Cardiac fibroblast (primary cell): ENCODE results near the gene CXCL11.
"Not testable (repeated sequence)": the region's sequence is repeated elsewhere in the genome, so short reads cannot be mapped to it uniquely, and the experiment has no call there.

Experiments
- DNase-seq, 2 donors: peaks; one replicate each; pipeline versions ENCODE4 v3.0.0 to v3.0.0-alpha.2; 2010; ENCODE audit warnings: low read depth in 2 of 2
- H3K4me3 ChIP-seq, 2 donors: replicated peaks in 1 of 2; 1 replicate in 1 of 2; 2 replicates in 1 of 2; pipeline ENCODE4 v1.5.1; 2011; ENCODE audit warnings: low read depth in 2 of 2, low read length in 2 of 2, mild to moderate bottlenecking in 2 of 2, moderate library complexity in 1 of 2
- TF ChIP-seq, protein P1 (sequence below): IDR thresholded peaks from one replicate; pipeline ENCODE4 v1.5.1; 2011; ENCODE audit warnings: low read depth, mild to moderate bottlenecking, low read length, inconsistent platforms

Gene CXCL11

DNA sequence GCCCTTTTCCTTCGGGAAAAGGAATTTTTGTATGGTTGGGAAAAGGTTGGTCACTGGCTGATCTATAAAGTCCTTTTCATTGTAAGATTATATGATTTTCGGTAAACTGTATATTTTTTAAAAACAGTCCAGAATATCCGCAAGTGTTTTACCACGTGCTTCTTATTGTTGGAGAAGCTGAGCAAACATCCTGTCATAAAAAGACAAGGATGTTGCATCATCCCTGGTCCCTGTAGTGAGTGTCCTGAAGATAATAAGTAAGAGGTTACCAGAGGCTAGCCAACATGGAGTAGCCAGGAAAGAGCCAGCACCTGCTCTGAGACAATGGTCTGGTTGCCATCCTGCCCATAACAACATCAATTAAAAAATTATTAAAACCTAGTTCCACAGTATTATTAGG is 33.7 kb downstream of the CXCL11 start:
- H3K4me3 ChIP-seq: no peak overlapping the region
- TF ChIP-seq, protein P1, sequence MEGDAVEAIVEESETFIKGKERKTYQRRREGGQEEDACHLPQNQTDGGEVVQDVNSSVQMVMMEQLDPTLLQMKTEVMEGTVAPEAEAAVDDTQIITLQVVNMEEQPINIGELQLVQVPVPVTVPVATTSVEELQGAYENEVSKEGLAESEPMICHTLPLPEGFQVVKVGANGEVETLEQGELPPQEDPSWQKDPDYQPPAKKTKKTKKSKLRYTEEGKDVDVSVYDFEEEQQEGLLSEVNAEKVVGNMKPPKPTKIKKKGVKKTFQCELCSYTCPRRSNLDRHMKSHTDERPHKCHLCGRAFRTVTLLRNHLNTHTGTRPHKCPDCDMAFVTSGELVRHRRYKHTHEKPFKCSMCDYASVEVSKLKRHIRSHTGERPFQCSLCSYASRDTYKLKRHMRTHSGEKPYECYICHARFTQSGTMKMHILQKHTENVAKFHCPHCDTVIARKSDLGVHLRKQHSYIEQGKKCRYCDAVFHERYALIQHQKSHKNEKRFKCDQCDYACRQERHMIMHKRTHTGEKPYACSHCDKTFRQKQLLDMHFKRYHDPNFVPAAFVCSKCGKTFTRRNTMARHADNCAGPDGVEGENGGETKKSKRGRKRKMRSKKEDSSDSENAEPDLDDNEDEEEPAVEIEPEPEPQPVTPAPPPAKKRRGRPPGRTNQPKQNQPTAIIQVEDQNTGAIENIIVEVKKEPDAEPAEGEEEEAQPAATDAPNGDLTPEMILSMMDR: no peak
- peak; percentile 17 to 79 for DNase-seq

GRCh38 chr4:76001700-76002099 is 34.2 kb downstream of the CXCL11 start:
- no peak overlapping the region for H3K4me3 ChIP-seq
- DNase-seq: no peak
- TF ChIP-seq, protein P1: no peak

DNA sequence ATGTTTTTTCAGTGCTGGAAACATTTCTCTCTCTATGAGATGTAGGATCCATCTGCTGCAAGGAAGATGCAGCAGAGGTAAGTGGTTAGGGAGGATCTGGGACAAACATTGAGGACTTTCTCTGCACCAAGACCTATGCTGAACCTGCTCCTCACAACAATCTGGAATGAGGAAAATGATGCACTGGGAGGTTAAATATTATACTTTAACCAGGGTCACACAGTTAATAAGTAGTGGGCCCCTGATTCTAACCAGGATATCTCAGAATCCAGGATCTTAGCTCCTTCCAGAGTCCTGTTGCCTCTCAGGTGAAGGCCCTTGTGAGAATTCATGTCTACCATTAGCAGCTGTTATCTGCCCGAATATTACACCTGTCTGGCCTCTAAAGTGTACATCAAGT is 35.6 kb downstream of the CXCL11 start:
- TF ChIP-seq, protein P1: no peak

DNA sequence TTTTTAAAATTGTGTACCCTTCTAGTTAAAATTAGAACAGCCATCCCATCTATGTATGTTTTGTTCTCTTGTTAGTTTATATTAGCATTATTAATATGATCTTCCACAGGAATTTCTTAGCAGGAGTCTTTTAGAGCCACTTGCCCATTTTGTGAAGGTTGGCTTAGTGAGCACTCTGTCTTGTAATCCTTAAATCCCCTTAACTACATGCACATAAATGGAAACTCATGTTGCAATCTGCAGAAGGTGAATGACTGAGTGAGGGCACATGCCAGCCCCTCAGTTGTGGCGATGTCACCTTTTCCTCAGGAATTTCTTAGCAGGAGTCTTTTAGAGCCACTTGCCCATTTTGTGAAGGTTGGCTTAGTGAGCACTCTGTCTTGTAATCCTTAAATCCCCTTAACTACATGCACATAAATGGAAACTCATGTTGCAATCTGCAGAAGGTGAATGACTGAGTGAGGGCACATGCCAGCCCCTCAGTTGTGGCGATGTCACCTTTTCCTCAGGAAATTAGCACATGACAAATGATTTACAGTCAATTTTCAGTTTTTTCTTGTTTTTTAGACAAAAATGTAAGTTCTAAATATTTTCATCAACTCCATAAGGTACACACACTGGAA is 37.2 kb downstream of the CXCL11 start:
- DNase-seq: not testable (repeated sequence)

More for the DNA sequence above, 35.6 kb downstream of the CXCL11 start:
- DNase-seq: no peak
- H3K4me3 ChIP-seq: no peak overlapping the region

DNA sequence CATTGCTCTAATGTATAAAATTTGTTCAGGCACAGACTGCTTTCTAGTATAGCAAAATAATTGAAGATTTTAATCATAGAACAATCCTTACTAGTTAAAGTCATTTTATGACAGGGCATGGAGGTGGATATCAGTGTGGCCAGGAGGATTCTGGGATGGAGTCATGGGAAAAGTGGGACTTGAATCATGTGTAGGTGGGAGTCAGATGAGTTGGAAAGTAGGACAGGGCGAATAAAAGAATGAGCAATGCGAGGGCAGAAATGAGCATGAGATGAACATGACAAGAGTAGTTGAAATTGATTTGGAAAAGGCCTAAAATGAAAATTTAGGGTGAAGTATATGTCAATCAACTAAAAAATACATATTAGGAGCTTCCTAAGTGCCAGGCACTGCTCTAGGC is 37.9 kb downstream of the CXCL11 start:
- no peak overlapping the region for H3K4me3 ChIP-seq
- no peak for DNase-seq
- TF ChIP-seq, protein P1: no peak

More for the DNA sequence above, 37.2 kb downstream of the CXCL11 start:
- H3K4me3 ChIP-seq: not testable (repeated sequence)

DNA sequence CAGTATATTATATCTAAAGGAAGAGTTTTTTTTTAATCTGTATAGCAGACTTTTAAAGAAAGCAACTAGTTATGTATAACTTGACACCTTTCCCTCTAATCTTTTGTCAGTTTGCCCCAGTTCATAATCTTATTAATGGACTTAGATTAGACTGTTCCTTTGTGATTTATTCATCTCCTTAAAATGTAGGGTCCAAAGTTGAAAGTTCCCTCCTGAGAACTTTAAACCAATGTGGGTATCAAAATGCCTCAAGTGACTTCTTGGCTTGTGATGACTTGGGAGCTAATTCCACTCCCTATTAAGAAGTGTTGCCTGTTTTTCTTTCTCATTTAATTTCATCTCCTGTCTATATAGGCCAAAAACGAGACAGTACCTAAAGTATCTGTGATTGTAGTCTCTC is 38.8 kb downstream of the CXCL11 start:
- TF ChIP-seq, protein P1: no peak
- H3K4me3 ChIP-seq: no peak overlapping the region
- no peak for DNase-seq

GRCh38 chr4:75995727-75996126 is 40.1 kb downstream of the CXCL11 start:
- peak; percentile 72 for DNase-seq
- TF ChIP-seq, protein P1: peak; percentile 34
- no peak overlapping the region for H3K4me3 ChIP-seq
